ENCODE results near the gene TRPM5. TPM values are rescaled to one million over a fixed set of nuclear protein-coding genes. Genes with fewer than 3 reads are reported as not detected.

Gene TRPM5
- total RNA-seq, 1 donor from 2014 or later: not detected

- Histone ChIP-seq H3K27me3 (ENCODE audit: low read depth) (no peaks in the 10 kb centered on the region), H3K36me3 (no peaks in the 10 kb centered on the region), H3K4me3 (no peak overlapping the region), H3K27ac (no peak overlapping the region), H3K9me3 (no peaks in the 10 kb centered on the region), H3K4me1 (no peaks in the 10 kb centered on the region)
- DNase-seq (no peak), ATAC-seq (no peak)
- TF ChIP-seq CTCF (IDR thresholded peaks at IDR 0.05): no peak
- intact Hi-C loops (cut with DNase I): no loop called here
Measured at GRCh38 chr11:2472428-2473186, 28.3 kb upstream of the TRPM5 start.

- no peaks in the 10 kb centered on the region for H3K27me3 ChIP-seq (ENCODE audit: low read depth)
- no peak overlapping the region for H3K27ac ChIP-seq
- intact Hi-C loops (cut with DNase I): no loop called here
- DNase-seq: no peak
- TF ChIP-seq CTCF (IDR thresholded peaks at IDR 0.05): no peak
- H3K4me1 ChIP-seq: peaks cover 4% of the 10 kb centered on the region
- no peaks in the 10 kb centered on the region for H3K9me3 ChIP-seq
- no peak for ATAC-seq
- H3K4me3 ChIP-seq: no peak overlapping the region
- no peaks in the 10 kb centered on the region for H3K36me3 ChIP-seq
Measured at GRCh38 chr11:2471804-2472096, 27.4 kb upstream of the TRPM5 start.

GRCh38 chr11:2471048-2471803 is 26.9 kb upstream of the TRPM5 start:
- peaks cover 7% of the 10 kb centered on the region for H3K4me1 ChIP-seq
- intact Hi-C loops (cut with DNase I): no loop called here
- H3K4me3 ChIP-seq: no peak overlapping the region
- H3K36me3 ChIP-seq: no peaks in the 10 kb centered on the region
- ATAC-seq: no peak
- H3K9me3 ChIP-seq: no peaks in the 10 kb centered on the region
- no peak for TF ChIP-seq CTCF (IDR thresholded peaks at IDR 0.05)
- H3K27ac ChIP-seq: no peak overlapping the region
- H3K27me3 ChIP-seq (ENCODE audit: low read depth): no peaks in the 10 kb centered on the region
- no peak for DNase-seq

GRCh38 chr11:2470495-2470894 is 26.2 kb upstream of the TRPM5 start:
- ATAC-seq: no peak
- Histone ChIP-seq H3K27me3 (ENCODE audit: low read depth) (no peaks in the 10 kb centered on the region), H3K27ac (no peak overlapping the region), H3K4me1 (peaks cover 7% of the 10 kb centered on the region), H3K9me3 (no peaks in the 10 kb centered on the region), H3K36me3 (no peaks in the 10 kb centered on the region), H3K4me3 (no peak overlapping the region)
- no peak for DNase-seq
- no peak for TF ChIP-seq CTCF (IDR thresholded peaks at IDR 0.05)
- intact Hi-C loops (cut with DNase I): no loop called here

GRCh38 chr11:2468363-2469235 is 24.3 kb upstream of the TRPM5 start:
- Histone ChIP-seq H3K9me3 (no peaks in the 10 kb centered on the region), H3K36me3 (no peaks in the 10 kb centered on the region), H3K27ac (no peak overlapping the region), H3K4me1 (peaks cover 11% of the 10 kb centered on the region), H3K4me3 (no peak overlapping the region), H3K27me3 (ENCODE audit: low read depth) (no peaks in the 10 kb centered on the region)
- TF ChIP-seq CTCF (IDR thresholded peaks at IDR 0.05): no peak
- DNase-seq (no peak), ATAC-seq (no peak)
- intact Hi-C loops (cut with DNase I): no loop called here

Measured in lower lobe of right lung (tissue), 2 donors.